Activated naive CD4-positive, alpha-beta T cell treated with anti-CD3 and anti-CD28 coated beads, Interleukin-2, amount 10 ng/mL, durations not matched to agents 5 hours and 36 hours (primary cell): ENCODE results near the gene CLINT1. TPM values are rescaled to one million over a fixed set of nuclear protein-coding genes. Genes with fewer than 3 reads are reported as not detected.

Source experiments
- total RNA-seq, 2 experiments: library from RNA; stranded (reverse); gene quantifications; one replicate each; pipeline ENCODE4 v1.2.3, GENCODE V29; 2021

Gene CLINT1
- 10 to 100 TPM; 63.0 to 67.2 TPM for total RNA-seq

GRCh38 chr5:157858527-157859226 lies at the start of gene CLINT1:
Gene CLINT1, minus strand, starts transcription at chr5:157859145. Its CDS starts 175 bp downstream, at chr5:157858970.

GRCh38 chr5:157743163-157744050 lies 115.5 kb downstream of the CLINT1 start, which contains the start of gene LSM11:
Gene LSM11, plus strand, starts transcription at chr5:157743712. Its CDS starts 39 bp downstream, at chr5:157743751.

Other genes with a start within 250 kb of the CLINT1 start
- under 1 TPM in 1 of 2 experiments, not detected in 1; 0.12 TPM for gene SOX30, start 206.7 kb downstream of the CLINT1 start, total RNA-seq
- gene C5orf52, start 187.6 kb downstream of the CLINT1 start, total RNA-seq, result not detected
- gene THG1L, start 127.7 kb downstream of the CLINT1 start, total RNA-seq, result 10 to 100 TPM; 12.0 to 15.4 TPM
- gene LSM11, start 115.4 kb downstream of the CLINT1 start, total RNA-seq, result 1 to 10 TPM; 4.2 TPM